Activated CD4-positive, alpha-beta T cell treated with anti-CD3 and anti-CD28 coated beads, Interleukin-2, amount 10 ng/mL, durations not matched to agents 7 days and 5 days (primary cell): ENCODE results near the gene TMEM156. TPM values are rescaled to one million over a fixed set of nuclear protein-coding genes. Genes with fewer than 3 reads are reported as not detected.

Source experiments
- CTCF ChIA-PET: fragments of 350-600 bp; sonication (Branson Sonifier 250); formaldehyde crosslinking; loops from one replicate; lab custom pipeline; 2021; ENCODE audit warnings: antibody characterized with exemption; lab: Charles Lee
- POLR2A ChIA-PET: fragments of 350-600 bp; sonication (Branson Sonifier 250); formaldehyde crosslinking; loops from one replicate; lab custom pipeline; 2021; ENCODE audit warnings: antibody characterized with exemption; lab: Charles Lee
- DNase-seq: peaks from one replicate; pipeline ENCODE4 v3.0.0-alpha.2; 2020
- H3K27ac Mint-ChIP-seq: one replicate; pipeline ENCODE4 v1.8.0; 2021; ENCODE audit warnings: mild to moderate bottlenecking, moderate library complexity, mixed read lengths
- H3K27me3 Mint-ChIP-seq: one replicate; pipeline ENCODE4 v1.8.0; 2021; ENCODE audit warnings: mixed read lengths
- H3K36me3 Mint-ChIP-seq: one replicate; pipeline ENCODE4 v1.8.0; 2021; ENCODE audit warnings: low read depth, mixed read lengths
- H3K4me1 Mint-ChIP-seq: one replicate; pipeline ENCODE4 v1.8.0; 2021; ENCODE audit warnings: mixed read lengths
- H3K4me3 Mint-ChIP-seq: one replicate; pipeline ENCODE4 v1.8.0; 2021; ENCODE audit warnings: mild to moderate bottlenecking, moderate library complexity, mixed read lengths
- H3K9me3 Mint-ChIP-seq: one replicate; pipeline ENCODE4 v1.8.0; 2021; ENCODE audit warnings: mixed read lengths
- total RNA-seq, 2 experiments: library from RNA; stranded (reverse); gene quantifications; one replicate each; pipeline ENCODE4 v1.2.3, GENCODE V29; 2021

TMEM156 gene
- total RNA-seq, 2 experiments from 2014 or later = 19.5 to 19.6 TPM

DNA sequence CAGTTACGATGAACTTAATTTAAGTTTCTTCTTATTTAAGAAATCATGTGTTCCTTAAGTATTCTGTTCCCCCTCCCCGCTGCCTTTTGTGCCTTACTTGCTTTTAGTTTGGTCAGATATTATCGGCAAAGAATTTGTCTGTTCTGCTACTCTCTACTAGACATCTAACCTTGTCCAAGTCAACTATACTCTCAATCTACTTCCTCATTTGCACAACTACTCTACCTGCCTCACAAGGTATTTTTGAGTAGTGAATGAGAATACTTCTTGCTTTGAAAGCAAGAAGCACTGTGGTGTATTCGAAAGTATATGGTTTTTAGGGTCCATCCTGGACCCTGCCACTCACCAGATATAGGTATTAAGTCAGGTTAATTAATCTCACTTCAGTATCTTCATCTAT is 21.8 kb upstream of the TMEM156 start:
- Mint-ChIP-seq H3K4me1 (peaks cover 30% of the 10 kb centered on the region), H3K36me3 (peaks cover 8% of the 10 kb centered on the region), H3K27me3 (no peaks in the 10 kb centered on the region), H3K9me3 (no peaks in the 10 kb centered on the region), H3K27ac (no peak overlapping the region), H3K4me3 (no peak overlapping the region)
- DNase-seq = no peak
- POLR2A ChIA-PET = interaction anchor here (0.9 kb wide), 1 partner anchor 24 kb away, joined by 4 read pairs; no protein-coding TSS in a partner anchor
- CTCF ChIA-PET = interaction anchor here (1.1 to 1.7 kb wide), 3 partner anchors 19 to 27 kb away, joined by 3 to 4 read pairs (median 3); no protein-coding TSS in a partner anchor

DNA sequence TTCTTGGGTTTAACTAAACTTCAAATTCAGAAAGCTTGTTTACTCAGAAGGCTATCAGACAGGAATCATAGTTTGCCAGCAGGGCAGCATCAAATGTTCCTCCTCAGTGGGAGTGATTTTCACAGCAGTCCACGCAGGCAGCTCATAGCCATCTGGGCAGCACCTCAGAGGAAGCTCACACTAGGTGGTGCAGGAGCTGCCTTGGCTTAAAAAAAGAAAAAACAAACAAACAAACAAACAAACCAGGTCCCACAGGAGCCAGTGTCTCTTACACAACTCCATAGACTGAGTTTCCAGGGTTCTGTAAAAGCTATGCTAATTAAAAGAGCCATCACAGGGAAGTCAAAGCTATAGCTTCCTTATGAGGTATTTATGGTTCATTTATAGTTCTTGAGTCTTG is 19.3 kb upstream of the TMEM156 start:
- Mint-ChIP-seq H3K27ac (no peak overlapping the region), H3K4me1 (peaks cover 50% of the 10 kb centered on the region), H3K4me3 (no peak overlapping the region), H3K36me3 (peaks cover 16% of the 10 kb centered on the region), H3K27me3 (no peaks in the 10 kb centered on the region), H3K9me3 (no peaks in the 10 kb centered on the region)
- POLR2A ChIA-PET = interaction anchor here (0.6 kb wide), 1 partner anchor 9 kb away, joined by 5 read pairs; no protein-coding TSS in a partner anchor
- CTCF ChIA-PET = interaction anchor here (0.7 to 1.9 kb wide), 5 partner anchors 19 to 83 kb away, joined by 3 to 6 read pairs (median 5); no protein-coding TSS in a partner anchor
- DNase-seq = no peak

DNA sequence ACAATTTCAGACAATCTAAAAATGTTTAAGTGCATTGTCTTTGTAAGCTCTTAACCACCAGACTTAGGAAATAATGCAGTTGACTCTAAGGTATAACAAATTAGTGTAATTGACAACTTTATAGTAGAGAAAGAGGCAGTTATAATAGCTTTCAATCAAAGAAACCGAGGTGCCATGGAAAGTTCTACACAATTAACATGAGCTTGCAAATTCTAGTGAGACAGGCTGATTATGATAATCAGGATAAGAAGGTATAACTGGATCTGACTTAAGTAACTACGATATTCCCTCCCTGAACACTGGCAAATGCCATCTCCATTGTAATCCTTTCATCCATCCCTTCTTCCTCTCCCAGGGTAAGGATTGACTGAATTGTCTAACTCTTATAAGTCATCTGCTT is 18.4 kb upstream of the TMEM156 start:
- ChIA-PET CTCF (interaction anchor here (0.7 to 1.9 kb wide), 5 partner anchors 10 to 81 kb away, joined by 3 to 6 read pairs (median 4); no protein-coding TSS in a partner anchor), POLR2A (interaction anchor here (0.6 kb wide), 1 partner anchor 102 kb away, joined by 3 read pairs; no protein-coding TSS in a partner anchor)
- DNase-seq = no peak
- Mint-ChIP-seq H3K4me3 (no peak overlapping the region), H3K9me3 (no peaks in the 10 kb centered on the region), H3K27me3 (no peaks in the 10 kb centered on the region), H3K27ac (no peak overlapping the region), H3K36me3 (peaks cover 20% of the 10 kb centered on the region), H3K4me1 (peaks cover 58% of the 10 kb centered on the region)

DNA sequence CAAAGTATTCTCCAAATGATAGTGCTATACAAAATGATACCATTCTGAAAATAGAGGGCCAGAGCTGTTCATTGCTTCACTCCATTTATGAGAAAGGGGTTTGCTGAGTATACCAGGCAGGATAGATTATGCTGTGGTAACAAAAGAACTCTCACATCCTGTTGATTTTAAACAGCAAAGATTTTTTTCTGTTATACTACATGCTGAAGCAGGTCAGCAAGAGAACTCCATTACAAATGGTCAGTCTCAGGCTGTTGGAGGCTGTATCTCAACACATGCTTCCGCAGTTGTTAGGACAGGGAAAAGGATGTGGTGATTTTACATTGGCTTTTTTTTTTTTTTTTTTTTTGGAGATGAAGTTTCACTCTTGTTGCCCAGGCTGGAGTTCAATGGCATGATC is 16.1 kb upstream of the TMEM156 start:
- H3K4me3 Mint-ChIP-seq = peak overlapping the region; percentile 59
- H3K9me3 Mint-ChIP-seq = no peaks in the 10 kb centered on the region
- H3K4me1 Mint-ChIP-seq = peaks cover 65% of the 10 kb centered on the region
- no peaks in the 10 kb centered on the region for H3K27me3 Mint-ChIP-seq
- POLR2A ChIA-PET = interaction anchor here (0.6 kb wide), 2 partner anchors 61 to 185 kb away, joined by 3 to 4 read pairs; no protein-coding TSS in a partner anchor
- H3K36me3 Mint-ChIP-seq = peaks cover 20% of the 10 kb centered on the region
- DNase-seq = peak; percentile 18
- CTCF ChIA-PET = interaction anchor here (0.6 to 1.7 kb wide), 2 partner anchors 10 to 154 kb away, joined by 7 read pairs; no protein-coding TSS in a partner anchor
- H3K27ac Mint-ChIP-seq = peak overlapping the region; percentile 84

DNA sequence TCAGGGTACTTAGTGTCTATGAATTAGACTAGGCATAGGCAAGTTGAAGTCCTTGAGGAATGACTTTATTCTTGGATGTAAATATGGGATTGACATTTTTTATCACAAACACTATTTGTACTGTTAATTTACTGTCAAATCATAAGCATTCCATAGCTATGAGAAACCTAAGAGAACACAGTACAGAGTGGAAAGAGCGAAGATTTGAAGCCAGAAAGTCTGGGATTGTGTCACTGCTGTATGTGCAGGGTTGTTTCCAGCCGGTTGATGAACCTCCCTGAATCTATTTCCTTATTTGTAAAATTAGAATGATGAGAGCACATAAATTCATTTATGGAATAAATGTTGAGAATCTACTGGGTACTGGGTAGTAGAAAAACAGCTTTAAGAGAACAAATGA is 15.5 kb upstream of the TMEM156 start:
- Mint-ChIP-seq H3K9me3 (no peaks in the 10 kb centered on the region), H3K27me3 (no peaks in the 10 kb centered on the region), H3K4me3 (peak overlapping the region; percentile 59), H3K36me3 (peaks cover 18% of the 10 kb centered on the region), H3K4me1 (peaks cover 66% of the 10 kb centered on the region), H3K27ac (peak overlapping the region; percentile 84)
- POLR2A ChIA-PET = no interaction called here
- CTCF ChIA-PET = interaction anchor here (1.7 kb wide), 1 partner anchor 10 kb away, joined by 7 read pairs; no protein-coding TSS in a partner anchor
- DNase-seq = no peak

DNA sequence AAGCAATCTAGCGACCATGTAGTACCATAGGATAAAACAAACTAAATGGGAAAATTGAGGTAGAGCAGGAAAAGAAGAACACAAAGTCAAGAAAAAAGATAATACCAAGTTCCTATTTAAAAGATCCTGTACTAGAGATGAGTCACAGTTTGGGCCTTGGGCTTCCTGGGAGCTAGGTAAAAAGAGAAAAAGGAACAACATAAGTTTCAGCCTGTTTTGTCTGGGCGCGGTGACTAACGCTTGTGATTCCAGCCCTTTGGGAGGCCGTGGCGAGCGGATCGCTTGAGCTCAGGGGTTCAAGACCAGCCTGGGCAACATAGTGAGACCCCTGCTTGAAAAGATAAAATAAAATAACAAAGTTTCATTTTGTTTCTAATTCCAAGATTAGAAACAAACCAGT is 14.0 kb upstream of the TMEM156 start:
- no peaks in the 10 kb centered on the region for H3K9me3 Mint-ChIP-seq
- POLR2A ChIA-PET = no interaction called here
- H3K36me3 Mint-ChIP-seq = peaks cover 18% of the 10 kb centered on the region
- H3K4me3 Mint-ChIP-seq = peak overlapping the region; percentile 94
- H3K27ac Mint-ChIP-seq = peak overlapping the region; percentile 97
- CTCF ChIA-PET = interaction anchor here (1.5 kb wide), 1 partner anchor 165 kb away, joined by 3 read pairs; no protein-coding TSS in a partner anchor
- H3K4me1 Mint-ChIP-seq = peaks cover 65% of the 10 kb centered on the region
- no peaks in the 10 kb centered on the region for H3K27me3 Mint-ChIP-seq
- no peak for DNase-seq

DNA sequence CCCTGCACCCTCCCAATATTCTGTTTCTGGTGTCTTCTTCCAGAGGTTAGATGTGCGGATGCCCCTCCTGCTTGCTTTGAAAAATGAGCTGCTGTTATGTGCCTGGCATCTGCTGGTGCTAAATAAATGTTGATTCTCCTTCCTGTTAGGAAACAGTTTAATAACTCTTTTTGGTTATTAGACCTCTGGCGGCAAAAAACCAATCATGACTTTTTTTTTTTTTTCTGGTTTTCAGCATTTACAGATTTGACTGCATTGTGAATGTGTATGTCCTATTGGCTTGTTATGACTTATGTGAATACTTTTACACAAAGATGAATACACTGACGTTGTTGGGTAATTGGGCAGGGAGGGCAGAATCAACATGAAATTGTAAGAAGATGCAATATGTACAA is 13.6 kb upstream of the TMEM156 start:
- DNase-seq = peak; percentile 27
- ChIA-PET POLR2A (interaction anchor here (0.7 kb wide), 1 partner anchor 406 kb away, joined by 5 read pairs; no protein-coding TSS in a partner anchor), CTCF (interaction anchor here (0.7 to 1.5 kb wide), 2 partner anchors 13 to 164 kb away, joined by 3 to 4 read pairs; no protein-coding TSS in a partner anchor)
- no peaks in the 10 kb centered on the region for H3K27me3 Mint-ChIP-seq
- peak overlapping the region; percentile 97 for H3K27ac Mint-ChIP-seq
- no peaks in the 10 kb centered on the region for H3K9me3 Mint-ChIP-seq
- H3K4me3 Mint-ChIP-seq = peak overlapping the region; percentile 94
- peaks cover 16% of the 10 kb centered on the region for H3K36me3 Mint-ChIP-seq
- H3K4me1 Mint-ChIP-seq = peaks cover 62% of the 10 kb centered on the region

DNA sequence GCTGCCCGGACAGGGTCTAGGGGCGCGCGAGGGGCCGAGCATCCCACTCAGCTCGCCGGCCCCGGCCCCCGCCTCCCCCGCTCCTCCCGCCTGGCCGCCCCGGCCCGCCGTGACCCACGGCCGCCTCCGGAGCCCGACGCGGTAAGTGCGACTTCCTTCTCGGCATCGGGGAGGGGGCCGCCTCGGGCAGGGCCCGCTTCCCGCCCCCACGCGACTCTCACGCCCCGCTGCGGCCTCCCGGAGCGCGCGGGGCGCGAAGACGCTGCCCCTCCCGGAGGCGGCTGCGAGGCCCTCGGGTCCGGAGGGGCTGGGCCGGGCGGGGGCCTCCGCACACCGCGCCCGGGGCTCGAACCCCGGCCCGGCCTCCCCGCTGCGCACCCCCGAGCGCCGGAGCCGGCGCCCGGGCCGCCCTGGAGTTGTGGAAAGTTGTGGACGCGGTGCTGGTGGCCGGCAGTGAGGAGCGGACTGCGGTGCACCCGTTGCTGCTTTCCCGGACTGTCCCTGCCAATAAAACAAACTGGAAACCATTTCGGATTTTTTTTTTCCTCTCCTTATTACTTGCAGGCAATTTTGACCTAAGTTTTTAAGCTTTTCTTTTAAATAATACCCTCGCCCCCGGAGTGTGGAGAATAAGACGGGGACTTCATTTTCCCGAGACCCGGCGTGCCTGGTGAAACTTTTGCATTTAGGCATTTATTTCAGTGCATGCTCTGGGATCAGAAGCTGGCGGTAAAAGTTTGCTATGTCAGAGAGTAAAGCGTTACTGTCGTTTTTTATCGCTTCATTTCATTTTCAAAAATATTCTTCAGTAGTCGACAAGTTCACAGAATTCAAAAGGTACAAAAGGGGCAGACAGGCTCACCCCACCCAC is 13.0 kb upstream of the TMEM156 start:
- Mint-ChIP-seq H3K9me3 (no peaks in the 10 kb centered on the region), H3K36me3 (peaks cover 16% of the 10 kb centered on the region), H3K27ac (peak overlapping the region; percentile 97), H3K4me3 (peak overlapping the region; percentile 94), H3K4me1 (peaks cover 57% of the 10 kb centered on the region), H3K27me3 (no peaks in the 10 kb centered on the region)
- ChIA-PET POLR2A (interaction anchor here (0.7 kb wide), 1 partner anchor 407 kb away, joined by 5 read pairs; no protein-coding TSS in a partner anchor), CTCF (interaction anchor here (0.7 to 1.5 kb wide), 4 partner anchors 10 to 31 kb away, joined by 3 to 5 read pairs (median 4); no protein-coding TSS in a partner anchor)
- peak; percentile 44 for DNase-seq

DNA sequence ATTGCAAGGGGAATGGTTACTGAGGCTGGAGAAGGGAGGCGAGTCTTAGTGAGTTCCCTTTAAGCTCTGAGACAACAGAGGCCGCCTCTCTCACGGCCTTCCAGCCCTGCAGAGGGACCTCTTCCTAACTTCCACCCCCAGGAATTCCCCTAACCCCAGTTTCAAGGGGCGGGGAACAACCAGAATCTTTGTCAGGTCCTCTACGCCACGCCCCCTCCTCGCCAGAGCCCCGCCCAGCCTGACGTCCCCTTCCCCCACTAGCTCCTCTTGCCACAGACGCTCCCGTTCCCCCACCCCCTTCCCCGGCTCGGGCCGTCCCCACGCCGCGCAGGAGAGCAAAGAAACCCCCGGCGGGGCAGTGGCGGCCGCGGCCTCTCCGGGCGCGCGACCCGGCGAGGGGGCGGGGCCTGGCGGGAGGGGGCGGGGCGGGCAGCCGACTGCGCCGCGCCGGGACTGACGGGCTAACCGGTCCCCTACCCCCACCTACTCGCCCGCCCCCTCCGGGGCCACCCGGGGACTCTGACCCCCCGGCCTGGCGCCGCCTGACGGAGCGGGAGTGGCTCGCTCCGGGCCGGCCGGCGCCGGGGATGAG is 12.3 kb upstream of the TMEM156 start:
- POLR2A ChIA-PET = interaction anchor here (0.5 to 0.6 kb wide), 2 partner anchors 12 to 137 kb away, joined by 3 to 5 read pairs; partner anchors contain the start of gene TMEM156
- Mint-ChIP-seq H3K27ac (peak overlapping the region; percentile 93), H3K9me3 (no peaks in the 10 kb centered on the region), H3K36me3 (peaks cover 16% of the 10 kb centered on the region), H3K4me3 (peak overlapping the region; percentile 85), H3K27me3 (no peaks in the 10 kb centered on the region), H3K4me1 (peaks cover 55% of the 10 kb centered on the region)
- CTCF ChIA-PET = interaction anchor here (0.6 to 1.5 kb wide), 5 partner anchors 9 to 300 kb away, joined by 3 to 5 read pairs (median 4); partner anchors contain the start of gene TMEM156
- DNase-seq = peak; percentile 94

DNA sequence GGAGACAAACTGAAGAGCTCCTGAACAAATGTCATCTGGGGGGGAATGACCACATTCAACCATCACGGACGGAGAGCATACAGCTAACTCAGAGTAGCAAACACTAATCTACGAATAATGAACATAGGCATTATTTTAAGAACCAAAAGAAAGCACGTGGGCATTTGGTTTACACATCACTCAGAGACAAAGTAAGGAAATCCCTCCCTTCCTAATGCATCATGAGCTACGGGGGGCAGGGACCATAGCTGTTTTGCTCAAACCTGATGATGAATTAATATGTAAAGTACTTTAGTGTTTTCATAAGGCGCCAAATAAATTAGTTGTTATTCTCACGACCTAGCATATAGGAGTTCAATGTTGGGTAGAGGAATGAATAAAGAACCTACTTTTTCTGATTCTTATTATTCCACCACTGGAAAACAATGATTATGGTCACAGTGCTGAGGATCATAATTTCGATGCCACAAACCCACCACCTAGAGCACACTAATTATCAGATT is 11.7 kb upstream of the TMEM156 start:
- no peak for DNase-seq
- Mint-ChIP-seq H3K27me3 (no peaks in the 10 kb centered on the region), H3K27ac (peak overlapping the region; percentile 93), H3K4me3 (peak overlapping the region; percentile 85), H3K9me3 (no peaks in the 10 kb centered on the region), H3K36me3 (peaks cover 16% of the 10 kb centered on the region), H3K4me1 (peaks cover 50% of the 10 kb centered on the region)
- ChIA-PET POLR2A (interaction anchor here (0.5 to 0.6 kb wide), 2 partner anchors 12 to 138 kb away, joined by 3 to 5 read pairs; partner anchors contain the start of gene TMEM156), CTCF (interaction anchor here (0.6 to 1.5 kb wide), 5 partner anchors 8 to 299 kb away, joined by 3 to 5 read pairs (median 4); partner anchors contain the start of gene TMEM156)

DNA sequence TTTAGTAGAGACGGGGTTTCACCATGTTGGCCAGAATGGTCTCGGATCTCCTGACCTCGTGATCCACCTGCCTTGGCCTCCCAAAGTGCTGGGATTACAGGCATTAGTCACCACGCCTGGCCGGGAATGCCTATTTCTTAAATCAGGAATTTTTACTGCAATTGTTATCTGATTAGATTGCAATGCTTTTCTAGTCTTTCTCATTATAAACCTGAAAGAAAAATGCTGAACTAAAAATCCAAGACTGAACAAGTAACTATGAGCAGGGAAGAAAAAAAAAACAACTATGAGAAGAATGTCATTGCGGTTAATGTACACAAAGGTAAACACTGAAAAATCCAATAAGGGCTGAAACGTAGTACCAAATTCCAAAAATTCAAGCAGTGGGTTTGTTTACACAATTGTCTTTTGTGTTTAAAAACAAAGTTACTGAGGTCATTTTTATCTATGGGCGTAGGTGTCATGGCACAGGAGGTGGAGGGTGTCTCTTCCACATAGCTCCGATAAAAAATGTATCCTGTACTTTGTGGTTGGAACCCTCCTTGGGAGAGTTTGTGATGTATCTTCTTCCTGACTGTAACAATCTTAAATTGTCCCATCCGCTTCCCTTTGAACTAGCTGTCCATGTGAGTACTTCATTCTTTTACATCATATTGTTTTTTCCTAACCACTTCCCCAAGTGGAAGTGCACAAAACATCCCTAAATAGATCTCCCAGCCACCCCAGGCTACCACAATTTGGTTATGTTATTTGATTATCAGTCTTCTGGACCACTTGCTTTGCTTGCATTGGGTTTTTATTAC is 11.1 kb upstream of the TMEM156 start:
- CTCF ChIA-PET = interaction anchor here (0.6 to 1.9 kb wide), 4 partner anchors 11 to 299 kb away, joined by 3 to 10 read pairs (median 4); partner anchors contain the start of gene TMEM156

More for the DNA sequence above, 11.1 kb upstream of the TMEM156 start:
- H3K27ac Mint-ChIP-seq = peak overlapping the region; percentile 93
- H3K9me3 Mint-ChIP-seq = no peaks in the 10 kb centered on the region
- DNase-seq = no peak
- H3K4me1 Mint-ChIP-seq = peaks cover 43% of the 10 kb centered on the region
- peak overlapping the region; percentile 85 for H3K4me3 Mint-ChIP-seq
- no peaks in the 10 kb centered on the region for H3K27me3 Mint-ChIP-seq
- POLR2A ChIA-PET = interaction anchor here (0.6 kb wide), 1 partner anchor 8 kb away, joined by 5 read pairs; no protein-coding TSS in a partner anchor
- peaks cover 12% of the 10 kb centered on the region for H3K36me3 Mint-ChIP-seq
